HG02588 (cell line): ENCODE data around the gene FYTTD1.

Source experiments
- ATAC-seq: cut with Tn5 transposase; IDR thresholded peaks from one replicate; pipeline ENCODE4 v1.9.1; 2021; ENCODE audit warnings: mild to moderate bottlenecking, moderate library complexity; ENCODE audit not compliant: unreplicated experiment

Gene FYTTD1

GRCh38 chr3:197833930-197834715 lies 84.4 kb downstream of the FYTTD1 start:
- no peak for ATAC-seq

- ATAC-seq = no peak
These were observed 85.8 kb downstream of the FYTTD1 start for GRCh38 chr3:197835509-197835908.

DNA sequence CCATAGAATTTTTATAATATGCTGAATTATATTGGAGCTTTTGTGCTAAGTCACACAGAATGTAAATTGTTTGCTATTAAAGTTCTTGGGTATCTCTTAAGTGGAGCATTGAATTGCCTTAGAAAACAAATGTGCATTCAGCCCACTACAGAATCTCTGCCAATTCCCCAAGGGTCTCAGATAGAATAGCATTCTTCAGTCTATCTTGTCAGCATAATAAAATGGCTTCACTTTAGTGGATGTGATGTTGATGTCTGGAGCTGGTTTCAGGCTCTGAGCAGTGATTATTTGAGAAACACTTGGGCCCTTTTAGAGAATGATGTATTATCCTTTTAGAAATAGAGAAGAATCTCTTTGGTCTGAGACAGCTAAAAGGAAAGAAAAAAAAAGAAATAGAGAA lies 86.6 kb downstream of the FYTTD1 start:
- ATAC-seq = no peak
